CD14-positive monocyte (primary cell): ENCODE measurements around the gene OR7G3. TPM values are rescaled to one million over a fixed set of nuclear protein-coding genes. Genes with fewer than 3 reads are reported as not detected.
A peak's percentile ranks its signal among the peaks of the same experiment; 100 is the strongest.

ENCODE experiments used
- DNase-seq, 3 donors: peaks; one replicate each; pipeline ENCODE4 v3.0.0-alpha.2; 2011 to 2022
- H2AFZ ChIP-seq: 2 replicates; pipeline ENCODE4 v1.6.0; 2012; ENCODE audit warnings: mild to moderate bottlenecking, low read depth, low read length, inconsistent platforms; ENCODE audit not compliant: insufficient read depth, poor library complexity, severe bottlenecking
- H3K27ac ChIP-seq, 2 donors: 1 replicate in 1 of 2; 2 replicates in 1 of 2; pipeline ENCODE4 v1.5.1; 2012 to 2013; ENCODE audit warnings: low read length in 2 of 2, control low read depth in 1 of 2, inconsistent platforms in 1 of 2, low read depth in 1 of 2, mild to moderate bottlenecking in 1 of 2
- H3K27me3 ChIP-seq, 2 donors: one replicate each; pipeline versions ENCODE4 v1.6.0 to v1.6.1; 2011 to 2013; ENCODE audit warnings: low read length in 2 of 2; ENCODE audit not compliant: control insufficient read depth in 2 of 2, insufficient read depth in 2 of 2
- H3K36me3 ChIP-seq, 2 donors: replicated peaks in 1 of 2; 1 replicate in 1 of 2; 2 replicates in 1 of 2; pipeline versions ENCODE4 v1.5.1 to v1.6.1; 2012 to 2013; ENCODE audit warnings: low read length in 2 of 2, control low read depth in 1 of 2, inconsistent platforms in 1 of 2, mild to moderate bottlenecking in 1 of 2; ENCODE audit not compliant: insufficient read depth in 2 of 2, control insufficient read depth in 1 of 2
- H3K4me1 ChIP-seq, 2 donors: 1 replicate in 1 of 2; 2 replicates in 1 of 2; pipeline versions ENCODE4 v1.5.1 to v1.6.1; 2012 to 2013; ENCODE audit warnings: low read length in 2 of 2, control low read depth in 1 of 2, inconsistent platforms in 1 of 2, mild to moderate bottlenecking in 1 of 2, moderate library complexity in 1 of 2; ENCODE audit not compliant: insufficient read depth in 2 of 2, control insufficient read depth in 1 of 2
- H3K4me2 ChIP-seq: replicated peaks from 2 replicates; pipeline ENCODE3; 2012; ENCODE audit warnings: low read length, moderate library complexity, mild to moderate bottlenecking; ENCODE audit not compliant: poor library complexity, severe bottlenecking; ENCODE audit errors: extremely low read depth
- H3K4me3 ChIP-seq, 3 experiments: fragments of 200-600 bp in 1 of 3; sonication (generic) in 1 of 3; replicated peaks in 1 of 3; 1 replicate in 2 of 3; 2 replicates in 1 of 3; pipeline ENCODE4 v1.5.1; 2011 to 2013; ENCODE audit warnings: low read length in 3 of 3, mild to moderate bottlenecking in 3 of 3, control low read depth in 2 of 3, low read depth in 2 of 3, inconsistent platforms in 1 of 3, moderate library complexity in 1 of 3
- H3K79me2 ChIP-seq: 2 replicates; pipeline ENCODE4 v1.6.0; 2012; ENCODE audit warnings: mild to moderate bottlenecking, control low read depth, inconsistent platforms, low read length, moderate library complexity; ENCODE audit not compliant: insufficient read depth
- H3K9ac ChIP-seq: 2 replicates; pipeline ENCODE4 v1.6.0; 2017; ENCODE audit warnings: low read length, mild to moderate bottlenecking; ENCODE audit not compliant: insufficient read depth, poor library complexity, severe bottlenecking
- H3K9me3 ChIP-seq, 2 donors: replicated peaks in 1 of 2; 1 replicate in 1 of 2; 2 replicates in 1 of 2; pipeline versions ENCODE4 v1.5.1 to v1.6.1; 2012 to 2013; ENCODE audit warnings: low read length in 2 of 2, control low read depth in 1 of 2; ENCODE audit not compliant: control insufficient read depth in 1 of 2, insufficient read depth in 1 of 2
- H4K20me1 ChIP-seq: 2 replicates; pipeline ENCODE4 v1.6.0; 2012; ENCODE audit warnings: mild to moderate bottlenecking, low read length, control low read depth, moderate library complexity; ENCODE audit not compliant: insufficient read depth
- H3K27ac Mint-ChIP-seq, 7 donors: one replicate each; pipeline ENCODE4 v1.8.0; 2020; ENCODE audit warnings: mild to moderate bottlenecking in 7 of 7, mixed read lengths in 7 of 7, moderate library complexity in 6 of 7, inconsistent platforms in 2 of 7
- H3K27me3 Mint-ChIP-seq, 3 donors: one replicate each; pipeline ENCODE4 v1.8.0; 2021 to 2022; ENCODE audit warnings: low read depth in 3 of 3, mild to moderate bottlenecking in 3 of 3, mixed read lengths in 3 of 3, moderate library complexity in 3 of 3, inconsistent platforms in 1 of 3
- H3K36me3 Mint-ChIP-seq, 2 donors: one replicate each; pipeline ENCODE4 v1.8.0; 2020; ENCODE audit warnings: mixed read lengths in 2 of 2, inconsistent platforms in 1 of 2, mild to moderate bottlenecking in 1 of 2
- H3K4me1 Mint-ChIP-seq: one replicate; pipeline ENCODE4 v1.8.0; 2020; ENCODE audit warnings: mild to moderate bottlenecking, mixed read lengths
- H3K4me3 Mint-ChIP-seq, 2 donors: one replicate each; pipeline ENCODE4 v1.8.0; 2020; ENCODE audit warnings: mild to moderate bottlenecking in 2 of 2, mixed read lengths in 2 of 2, moderate library complexity in 1 of 2
- H3K9me3 Mint-ChIP-seq, 7 donors: one replicate each; pipeline ENCODE4 v1.8.0; 2020 to 2022; ENCODE audit warnings: mixed read lengths in 7 of 7, mild to moderate bottlenecking in 6 of 7, moderate library complexity in 6 of 7, inconsistent platforms in 2 of 7
- CTCF ChIP-seq: fragments of 200-600 bp; IDR thresholded peaks from one replicate; pipeline ENCODE4 v1.8.0; 2022; ENCODE audit warnings: antibody characterized with exemption, mild to moderate bottlenecking
- WGBS: methylation state at CpG from one replicate; pipeline ENCODE4 v1.1.5; 2013; ENCODE audit warnings: missing lambda C conversion rate; ENCODE audit not compliant: insufficient coverage; 5-methylcytosine and 5-hydroxymethylcytosine counted together
- intact Hi-C, 2 donors: fragments of 100-400 bp; cut with micrococcal nuclease; formaldehyde crosslinking; loops; one replicate each; pipeline versions ENCODE4 v1.15.0 to v1.15.1; 2023
- polyA plus RNA-seq, 3 donors: library from polyadenylated mRNA; depleted of rRNA in 1 of 3; unstranded in 2 of 3; stranded (reverse) in 1 of 3; fragments of 300-500 nt in 2 of 3; fragments of >200 nt in 1 of 3; fragmentation: Illumina TruSeq in 2 of 3; gene quantifications; 1 replicate in 2 of 3; 2 replicates in 1 of 3; pipeline ENCODE4 v1.2.3, GENCODE V29; 2012 to 2021
- small RNA-seq: library from RNA; depleted of rRNA; stranded (forward); fragments of <200 nt; gene quantifications from one replicate; pipeline ENCODE3, GENCODE V24; 2012; ENCODE audit warnings: low read depth; ENCODE audit not compliant: insufficient read length

Gene OR7G3
- polyA plus RNA-seq, 3 donors: not detected

GRCh38 chr19:9076901-9077300 is 49.8 kb downstream of the OR7G3 start:
- H3K4me3 Mint-ChIP-seq: no peak overlapping the region

More at GRCh38 chr19:9076901-9077300, 49.8 kb downstream of the OR7G3 start:
- Histone ChIP-seq H3K79me2 (no peaks in the 10 kb centered on the region), H3K27ac (no peak overlapping the region), H3K36me3 (no peaks in the 10 kb centered on the region), H2AFZ (no peak overlapping the region), H3K27me3 (no peaks in the 10 kb centered on the region), H3K4me2 (no peak overlapping the region), H4K20me1 (no peaks in the 10 kb centered on the region), H3K9ac (no peak overlapping the region), H3K4me3 (no peak overlapping the region), H3K4me1 (no peaks in the 10 kb centered on the region), H3K9me3 (no peaks in the 10 kb centered on the region)
- Mint-ChIP-seq H3K9me3 (no peaks in the 10 kb centered on the region), H3K27me3 (peaks cover 0 to 10% (median 0%) of the 10 kb centered on the region in 3 donors), H3K36me3 (no peaks in the 10 kb centered on the region), H3K4me1 (no peaks in the 10 kb centered on the region), H3K27ac (peak overlapping the region in 1 of 7 donors; percentile 31)
- TF ChIP-seq CTCF: no peak
- 97% methylated on average over 10 of the region's 10 CpGs for WGBS
- no peak for DNase-seq
- intact Hi-C loops: loop anchor here in 1 of 2 donors (10.0 kb wide), 1 partner anchor 492 kb away; no protein-coding TSS in a partner anchor

Small RNA genes within 50 kb of the gene (small RNA-seq; reads per million reads assigned to genes)
- not detected for gene OR1M4P

Other genes starting within 250 kb of the OR7G3 start
- gene MUC16, start 116.5 kb downstream of the OR7G3 start, polyA plus RNA-seq: not detected
- gene OR1M1, start 39.9 kb downstream of the OR7G3 start, polyA plus RNA-seq: not detected
- not detected for gene OR7G2, start 19.5 kb downstream of the OR7G3 start, polyA plus RNA-seq
- not detected for gene OR7G1, start 11.2 kb downstream of the OR7G3 start, polyA plus RNA-seq
- gene ZNF317, start 13.4 kb upstream of the OR7G3 start, polyA plus RNA-seq: 10 to 100 TPM; 17.3 to 25.5 (median 20.7) TPM
- under 1 TPM in 1 of 3 donors, not detected in 2; 0.05 TPM for gene OR7D2, start 52.0 kb upstream of the OR7G3 start, polyA plus RNA-seq
- not detected for gene OR7D4, start 92.6 kb upstream of the OR7G3 start, polyA plus RNA-seq
- gene OR7E24, start 124.0 kb upstream of the OR7G3 start, polyA plus RNA-seq: not detected
- gene ZNF699, start 182.9 kb upstream of the OR7G3 start, polyA plus RNA-seq: 10 to 100 TPM in 1 of 3 donors, 1 to 10 TPM in 2; 3.4 to 18.5 (median 5.6) TPM
- gene ZNF559, start 197.2 kb upstream of the OR7G3 start, polyA plus RNA-seq: 10 to 100 TPM in 1 of 3 donors, 1 to 10 TPM in 2; 9.0 to 16.0 (median 9.1) TPM
- under 1 TPM in 2 of 3 donors, not detected in 1; 0.22 to 0.51 TPM for gene ZNF177, start 236.1 kb upstream of the OR7G3 start, polyA plus RNA-seq